HepG2 (cell line): ENCODE measurements around the gene PRR35. TPM values are rescaled to one million over a fixed set of nuclear protein-coding genes. Genes with fewer than 3 reads are reported as not detected.

Experiments
- AHR ChIP-seq: IDR thresholded peaks from 2 replicates; pipeline ENCODE4 v1.6.1; 2018; ENCODE audit warnings: missing genetic modification reagents, missing compliant biosample characterization
- ARNTL ChIP-seq: sonication (generic); formaldehyde crosslinking; IDR thresholded peaks from 2 replicates; pipeline ENCODE4 v1.4.0; 2020; ENCODE audit warnings: mild to moderate bottlenecking, missing genetic modification reagents
- CEBPG ChIP-seq: IDR thresholded peaks from 2 replicates; pipeline ENCODE4 v1.6.1; 2016
- E2F5 ChIP-seq: sonication (generic); formaldehyde crosslinking; conservative IDR thresholded peaks from 2 replicates; pipeline ENCODE4 v1.4.0; 2020; ENCODE audit warnings: missing genetic modification reagents
- FOXK2 ChIP-seq: fragments of 450-650 bp; IDR thresholded peaks from 2 replicates; pipeline ENCODE4 v1.6.1; 2016
- GFI1 ChIP-seq: sonication (generic); formaldehyde crosslinking; IDR thresholded peaks from 2 replicates; pipeline ENCODE4 v1.5.0; 2020; ENCODE audit warnings: missing genetic modification reagents, mild to moderate bottlenecking, borderline replicate concordance
- ISX ChIP-seq: sonication (generic); formaldehyde crosslinking; conservative IDR thresholded peaks from 2 replicates; pipeline ENCODE4 v1.5.0; 2020; ENCODE audit warnings: missing genetic modification reagents
- MAZ ChIP-seq, 2 experiments: sonication (generic) in 1 of 2; formaldehyde crosslinking in 1 of 2; IDR thresholded peaks; 2 replicates each; pipeline versions ENCODE4 v1.5.0 to v1.6.1; 2012 to 2020; ENCODE audit warnings: low read depth in 2 of 2, mild to moderate bottlenecking in 2 of 2, borderline replicate concordance in 1 of 2, improper control_type of control experiment in 1 of 2, low read length in 1 of 2, missing genetic modification reagents in 1 of 2, moderate library complexity in 1 of 2
- MYNN ChIP-seq: sonication (generic); formaldehyde crosslinking; IDR thresholded peaks from 2 replicates; pipeline ENCODE4 v1.4.0; 2020; ENCODE audit warnings: mild to moderate bottlenecking, low read depth, missing genetic modification reagents
- NR2F6 ChIP-seq, 2 experiments: IDR thresholded peaks; 2 replicates each; pipeline ENCODE4 v1.6.1; 2016; ENCODE audit warnings: antibody characterized with exemption in 1 of 2, mild to moderate bottlenecking in 1 of 2
- SNAI1 ChIP-seq: sonication (generic); formaldehyde crosslinking; IDR thresholded peaks from 2 replicates; pipeline ENCODE4 v1.5.0; 2020; ENCODE audit warnings: mild to moderate bottlenecking, missing genetic modification reagents, borderline replicate concordance
- ZMYM2 ChIP-seq: sonication (generic); formaldehyde crosslinking; IDR thresholded peaks from 2 replicates; pipeline ENCODE4 v1.8.0; 2022; ENCODE audit warnings: mild to moderate bottlenecking, missing genetic modification reagents
- ZNF232 ChIP-seq: sonication (generic); formaldehyde crosslinking; IDR thresholded peaks from 2 replicates; pipeline ENCODE4 v1.4.0; 2020; ENCODE audit warnings: missing genetic modification reagents, borderline replicate concordance
- ZNF44 ChIP-seq: sonication (generic); formaldehyde crosslinking; IDR thresholded peaks from 2 replicates; pipeline ENCODE4 v1.5.1; 2020; ENCODE audit warnings: mild to moderate bottlenecking, missing genetic modification reagents
- ZNF547 ChIP-seq: sonication (generic); formaldehyde crosslinking; IDR thresholded peaks from 2 replicates; pipeline ENCODE4 v1.5.1; 2020; ENCODE audit warnings: mild to moderate bottlenecking, missing genetic modification reagents
- polyA plus RNA-seq, 8 experiments: library from polyadenylated mRNA; depleted of rRNA in 3 of 8; stranded (reverse) in 7 of 8; unstranded in 1 of 8; fragments of >200 nt; fragmentation: Illumina TruSeq in 4 of 8; extraction: Trizol in 4 of 8; gene quantifications; 2 replicates each; pipeline versions ENCODE4 v1.2.1 to v1.2.3, GENCODE V29; 2011 to 2016; ENCODE audit warnings: low read depth in 4 of 8, missing spikeins in 1 of 8, mixed read lengths in 1 of 8; ENCODE audit not compliant: insufficient read depth in 1 of 8
- total RNA-seq, 5 experiments: library from RNA; depleted of rRNA; stranded (reverse); fragments of >200 nt; fragmentation: Illumina TruSeq; extraction: Trizol; gene quantifications; 2 replicates each; pipeline ENCODE4 v1.2.3, GENCODE V29; 2016; ENCODE audit warnings: low read depth in 1 of 5
- TF ChIP-seq, protein P1 (sequence below), 2 experiments: sonication (generic) in 1 of 2; formaldehyde crosslinking in 1 of 2; IDR thresholded peaks; 2 replicates each; pipeline versions ENCODE4 v1.6.1 to v1.9.0; 2014 to 2022; ENCODE audit warnings: antibody characterized with exemption in 1 of 2, borderline replicate concordance in 1 of 2, inconsistent platforms in 1 of 2, low read depth in 1 of 2, missing genetic modification reagents in 1 of 2
- TF ChIP-seq, protein P2 (sequence below): sonication (generic); formaldehyde crosslinking; IDR thresholded peaks from 2 replicates; pipeline ENCODE4 v1.5.0; 2020; ENCODE audit warnings: mild to moderate bottlenecking, missing genetic modification reagents
- TF ChIP-seq, protein P3 (sequence below): conservative IDR thresholded peaks from 2 replicates; pipeline ENCODE4 v1.6.1; 2018; ENCODE audit warnings: missing genetic modification reagents

PRR35 gene
- total and polyA plus RNA-seq, 2 of the 13 experiments (the other 11 are each of a cell fraction or from before 2014, with no cell fraction given), result 0.07 to 0.16 TPM

DNA sequence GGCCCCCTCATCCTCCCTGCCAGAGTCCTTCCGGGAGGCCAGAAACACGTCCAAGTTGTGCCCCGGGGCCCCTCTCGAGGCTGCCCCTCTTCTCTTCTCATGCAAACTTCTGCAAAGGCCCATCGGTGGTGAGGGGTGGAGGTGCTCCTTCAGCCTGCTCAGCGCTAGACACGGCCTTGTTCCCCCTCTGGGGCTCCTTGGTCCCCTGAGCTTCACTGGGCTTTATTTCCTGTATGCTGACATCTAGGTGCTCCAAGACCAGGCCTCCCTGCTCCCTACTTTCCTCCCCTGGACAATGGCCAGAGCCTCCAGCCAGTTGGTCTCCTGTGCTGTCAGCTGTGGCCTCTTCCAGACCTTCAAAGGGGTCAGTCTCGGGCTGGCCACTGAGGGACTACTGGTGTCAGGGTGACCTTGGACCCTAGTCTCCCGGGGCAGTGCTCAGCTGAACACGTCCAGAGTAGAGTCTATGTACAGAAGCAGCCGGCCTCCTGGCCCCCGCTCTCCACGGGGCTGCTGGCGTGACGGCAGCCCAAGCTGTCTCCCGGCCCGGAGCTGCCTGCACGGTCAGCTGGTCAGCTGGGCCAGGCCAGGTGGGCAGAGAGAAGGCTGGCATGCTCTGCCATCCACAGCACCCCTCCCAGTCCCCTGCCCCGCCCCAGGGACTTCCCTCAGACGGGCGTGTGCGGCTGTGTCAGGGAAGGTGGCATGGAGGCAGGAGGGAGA lies 1.7 kb upstream of the PRR35 start (continued):
- TF ChIP-seq, protein P1, sequence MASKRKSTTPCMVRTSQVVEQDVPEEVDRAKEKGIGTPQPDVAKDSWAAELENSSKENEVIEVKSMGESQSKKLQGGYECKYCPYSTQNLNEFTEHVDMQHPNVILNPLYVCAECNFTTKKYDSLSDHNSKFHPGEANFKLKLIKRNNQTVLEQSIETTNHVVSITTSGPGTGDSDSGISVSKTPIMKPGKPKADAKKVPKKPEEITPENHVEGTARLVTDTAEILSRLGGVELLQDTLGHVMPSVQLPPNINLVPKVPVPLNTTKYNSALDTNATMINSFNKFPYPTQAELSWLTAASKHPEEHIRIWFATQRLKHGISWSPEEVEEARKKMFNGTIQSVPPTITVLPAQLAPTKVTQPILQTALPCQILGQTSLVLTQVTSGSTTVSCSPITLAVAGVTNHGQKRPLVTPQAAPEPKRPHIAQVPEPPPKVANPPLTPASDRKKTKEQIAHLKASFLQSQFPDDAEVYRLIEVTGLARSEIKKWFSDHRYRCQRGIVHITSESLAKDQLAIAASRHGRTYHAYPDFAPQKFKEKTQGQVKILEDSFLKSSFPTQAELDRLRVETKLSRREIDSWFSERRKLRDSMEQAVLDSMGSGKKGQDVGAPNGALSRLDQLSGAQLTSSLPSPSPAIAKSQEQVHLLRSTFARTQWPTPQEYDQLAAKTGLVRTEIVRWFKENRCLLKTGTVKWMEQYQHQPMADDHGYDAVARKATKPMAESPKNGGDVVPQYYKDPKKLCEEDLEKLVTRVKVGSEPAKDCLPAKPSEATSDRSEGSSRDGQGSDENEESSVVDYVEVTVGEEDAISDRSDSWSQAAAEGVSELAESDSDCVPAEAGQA (IDR thresholded peaks at IDR 0.05; ENCODE audit: low read depth), result no peak
- TF ChIP-seq, protein P1 (CRISPR knock-in tag; IDR thresholded peaks at IDR 0.05; ENCODE audit: borderline replicate concordance), result no peak
- no peak for TF ChIP-seq FOXK2
- no peak for TF ChIP-seq E2F5 (CRISPR knock-in tag)
- no peak for TF ChIP-seq CEBPG (CRISPR knock-in tag)
- TF ChIP-seq ZMYM2 (CRISPR knock-in tag), result peak; percentile 95
- TF ChIP-seq GFI1 (CRISPR knock-in tag), result no peak
- TF ChIP-seq, protein P2, sequence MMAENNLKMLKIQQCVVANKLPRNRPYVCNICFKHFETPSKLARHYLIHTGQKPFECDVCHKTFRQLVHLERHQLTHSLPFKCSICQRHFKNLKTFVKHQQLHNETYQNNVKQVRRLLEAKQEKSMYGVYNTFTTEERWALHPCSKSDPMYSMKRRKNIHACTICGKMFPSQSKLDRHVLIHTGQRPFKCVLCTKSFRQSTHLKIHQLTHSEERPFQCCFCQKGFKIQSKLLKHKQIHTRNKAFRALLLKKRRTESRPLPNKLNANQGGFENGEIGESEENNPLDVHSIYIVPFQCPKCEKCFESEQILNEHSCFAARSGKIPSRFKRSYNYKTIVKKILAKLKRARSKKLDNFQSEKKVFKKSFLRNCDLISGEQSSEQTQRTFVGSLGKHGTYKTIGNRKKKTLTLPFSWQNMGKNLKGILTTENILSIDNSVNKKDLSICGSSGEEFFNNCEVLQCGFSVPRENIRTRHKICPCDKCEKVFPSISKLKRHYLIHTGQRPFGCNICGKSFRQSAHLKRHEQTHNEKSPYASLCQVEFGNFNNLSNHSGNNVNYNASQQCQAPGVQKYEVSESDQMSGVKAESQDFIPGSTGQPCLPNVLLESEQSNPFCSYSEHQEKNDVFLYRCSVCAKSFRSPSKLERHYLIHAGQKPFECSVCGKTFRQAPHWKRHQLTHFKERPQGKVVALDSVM (CRISPR knock-in tag), result peak; percentile 94
- no peak for TF ChIP-seq AHR
- no peak; the same call in 1 of the 2 replicates for TF ChIP-seq SNAI1 (CRISPR knock-in tag)
- TF ChIP-seq, protein P3, sequence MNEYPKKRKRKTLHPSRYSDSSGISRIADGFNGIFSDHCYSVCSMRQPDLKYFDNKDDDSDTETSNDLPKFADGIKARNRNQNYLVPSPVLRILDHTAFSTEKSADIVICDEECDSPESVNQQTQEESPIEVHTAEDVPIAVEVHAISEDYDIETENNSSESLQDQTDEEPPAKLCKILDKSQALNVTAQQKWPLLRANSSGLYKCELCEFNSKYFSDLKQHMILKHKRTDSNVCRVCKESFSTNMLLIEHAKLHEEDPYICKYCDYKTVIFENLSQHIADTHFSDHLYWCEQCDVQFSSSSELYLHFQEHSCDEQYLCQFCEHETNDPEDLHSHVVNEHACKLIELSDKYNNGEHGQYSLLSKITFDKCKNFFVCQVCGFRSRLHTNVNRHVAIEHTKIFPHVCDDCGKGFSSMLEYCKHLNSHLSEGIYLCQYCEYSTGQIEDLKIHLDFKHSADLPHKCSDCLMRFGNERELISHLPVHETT (CRISPR knock-in tag), result no peak
- TF ChIP-seq NR2F6 (IDR thresholded peaks at IDR 0.05), result peak; percentile 82
- peak; percentile 94 for TF ChIP-seq NR2F6 (CRISPR knock-in tag; IDR thresholded peaks at IDR 0.05)
- no peak for TF ChIP-seq ISX (CRISPR knock-in tag)
- TF ChIP-seq MAZ (IDR thresholded peaks at IDR 0.05; ENCODE audit: borderline replicate concordance, low read depth, low read length), result peak; percentile 77
- peak; percentile 69; the same call in 1 of the 2 replicates for TF ChIP-seq MAZ (CRISPR knock-in tag; IDR thresholded peaks at IDR 0.05; ENCODE audit: low read depth)
- peak; percentile 96 for TF ChIP-seq ARNTL (CRISPR knock-in tag)
- 0 out of 2 replicates have a peak, but pooled peaks have one; percentile 28 for TF ChIP-seq ZNF44 (CRISPR knock-in tag)
- no peak for TF ChIP-seq ZNF232 (CRISPR knock-in tag)
- no peak for TF ChIP-seq MYNN (CRISPR knock-in tag)
- TF ChIP-seq ZNF547 (CRISPR knock-in tag), result peak; percentile 48; the same call in 1 of the 2 replicates
